Tibial nerve (tissue), 4 donors: ENCODE measurements around the gene CSE1L. TPM values are rescaled to one million over a fixed set of nuclear protein-coding genes. Genes with fewer than 3 reads are reported as not detected.
"Not testable (repeated sequence)": the region's sequence is repeated elsewhere in the genome, so short reads cannot be mapped to it uniquely, and the experiment has no call there.

Experiments used
- DNase-seq, 2 donors: peaks; one replicate each; pipeline ENCODE4 v3.0.0-alpha.2; 2019; ENCODE audit warnings: low spot score in 2 of 2
- H3K27ac ChIP-seq, 4 donors: fragments of 200-600 bp; sonication (generic) in 3 of 4; one replicate each; pipeline ENCODE4 v1.5.1; 2017 to 2019; ENCODE audit warnings: mild to moderate bottlenecking in 1 of 4
- H3K27me3 ChIP-seq, 2 donors: fragments of 200-600 bp; sonication (generic) in 1 of 2; one replicate each; pipeline versions ENCODE4 v1.5.1 to v1.6.0; 2017 to 2019
- H3K36me3 ChIP-seq, 3 donors: fragments of 200-600 bp; sonication (generic); one replicate each; pipeline ENCODE4 v1.5.1; 2018 to 2019
- H3K4me1 ChIP-seq, 4 donors: fragments of 200-600 bp; sonication (generic) in 3 of 4; one replicate each; pipeline ENCODE4 v1.5.1; 2017 to 2019
- H3K4me3 ChIP-seq, 4 donors: fragments of 200-600 bp; sonication (generic) in 3 of 4; one replicate each; pipeline ENCODE4 v1.5.1; 2017 to 2019; ENCODE audit warnings: mild to moderate bottlenecking in 1 of 4, moderate library complexity in 1 of 4
- H3K9me3 ChIP-seq, 4 donors: fragments of 200-600 bp; sonication (generic) in 3 of 4; one replicate each; pipeline ENCODE4 v1.5.1; 2017 to 2019
- CTCF ChIP-seq, 5 experiments: fragments of 200-600 bp in 3 of 5; fragments of 450-650 bp in 2 of 5; sonication (generic) in 3 of 5; IDR thresholded peaks; one replicate each; pipeline ENCODE4 v1.5.1; 2016 to 2019; ENCODE audit warnings: antibody characterized with exemption in 5 of 5, mild to moderate bottlenecking in 3 of 5, moderate library complexity in 2 of 5
- EP300 ChIP-seq, 2 donors: sonication (generic); formaldehyde crosslinking; IDR thresholded peaks; one replicate each; pipeline ENCODE4 v1.6.1; 2017; ENCODE audit warnings: antibody characterized with exemption in 2 of 2, mild to moderate bottlenecking in 1 of 2
- POLR2A ChIP-seq, 2 donors: fragments of 450-650 bp; IDR thresholded peaks; one replicate each; pipeline ENCODE4 v1.6.1; 2017; ENCODE audit warnings: antibody characterized with exemption in 2 of 2, mild to moderate bottlenecking in 2 of 2, moderate library complexity in 2 of 2
- WGBS, 2 donors: methylation state at CpG; one replicate each; pipeline ENCODE4 v1.1.5; 2018; 5-methylcytosine and 5-hydroxymethylcytosine counted together
- total RNA-seq, 4 donors: library from RNA; depleted of rRNA; stranded (reverse); fragments of >200 nt; gene quantifications; one replicate each; pipeline ENCODE4 v1.1.0, GENCODE V29; 2016

Gene CSE1L
- total RNA-seq, 4 donors from 2014 or later, result 23.9 to 42.0 (median 38.5) TPM

GRCh38 chr20:49103647-49104364 lies 57.7 kb downstream of the CSE1L start:
- Histone ChIP-seq H3K27ac (no peak overlapping the region), H3K4me1 (no peaks in the 10 kb centered on the region), H3K27me3 (no peaks in the 10 kb centered on the region), H3K36me3 (peaks cover 0 to 74% (median 0%) of the 10 kb centered on the region in 3 donors), H3K4me3 (no peak overlapping the region), H3K9me3 (no peaks in the 10 kb centered on the region)
- TF ChIP-seq POLR2A (IDR thresholded peaks at IDR 0.05), result no peak
- TF ChIP-seq CTCF (IDR thresholded peaks at IDR 0.05), result no peak
- no peak for TF ChIP-seq EP300 (IDR thresholded peaks at IDR 0.05)
- DNase-seq, result no peak
- WGBS, 2 donors, result 90 to 92% methylated on average over 7 of the region's 7 CpGs

- DNase-seq, result no peak
- TF ChIP-seq POLR2A (IDR thresholded peaks at IDR 0.05) (no peak), CTCF (IDR thresholded peaks at IDR 0.05) (no peak), EP300 (IDR thresholded peaks at IDR 0.05) (no peak)
- no peaks in the 10 kb centered on the region for H3K4me1 ChIP-seq
- H3K27ac ChIP-seq, result no peak overlapping the region
- 85 to 92% methylated on average over 3 of the region's 3 CpGs for WGBS, 2 donors
- no peaks in the 10 kb centered on the region for H3K9me3 ChIP-seq
- H3K4me3 ChIP-seq, result no peak overlapping the region
- peaks cover 0 to 73% (median 0%) of the 10 kb centered on the region in 3 donors for H3K36me3 ChIP-seq
- H3K27me3 ChIP-seq, result no peaks in the 10 kb centered on the region
These were observed 58.2 kb downstream of the CSE1L start for GRCh38 chr20:49104365-49104648.

GRCh38 chr20:49104979-49105547 lies 59.0 kb downstream of the CSE1L start:
- not testable (repeated sequence) for H3K4me1 ChIP-seq, H3K4me3 ChIP-seq, H3K27me3 ChIP-seq, H3K27ac ChIP-seq, DNase-seq, H3K9me3 ChIP-seq
- peaks cover 0 to 73% (median 0%) of the 10 kb centered on the region in 3 donors for H3K36me3 ChIP-seq
- 83 to 95% methylated on average over 11 of the region's 11 CpGs for WGBS, 2 donors

GRCh38 chr20:49106328-49106727 lies 60.2 kb downstream of the CSE1L start:
- DNase-seq, result no peak
- no peaks in the 10 kb centered on the region for H3K9me3 ChIP-seq
- no peaks in the 10 kb centered on the region for H3K4me1 ChIP-seq
- H3K4me3 ChIP-seq, result no peak overlapping the region
- TF ChIP-seq POLR2A (IDR thresholded peaks at IDR 0.05) (no peak), CTCF (IDR thresholded peaks at IDR 0.05) (no peak), EP300 (IDR thresholded peaks at IDR 0.05) (no peak)
- no peak overlapping the region for H3K27ac ChIP-seq
- peaks cover 0 to 73% (median 0%) of the 10 kb centered on the region in 3 donors for H3K36me3 ChIP-seq
- WGBS, 2 donors, result 90 to 96% methylated on average over 6 of the region's 6 CpGs
- H3K27me3 ChIP-seq, result no peaks in the 10 kb centered on the region

- H3K36me3 ChIP-seq, result peaks cover 0 to 68% (median 0%) of the 10 kb centered on the region in 3 donors
- no peaks in the 10 kb centered on the region for H3K27me3 ChIP-seq
- H3K27ac ChIP-seq, result no peak overlapping the region
- no peak for TF ChIP-seq POLR2A (IDR thresholded peaks at IDR 0.05)
- no peak for TF ChIP-seq EP300 (IDR thresholded peaks at IDR 0.05)
- no peak for TF ChIP-seq CTCF (IDR thresholded peaks at IDR 0.05)
- DNase-seq, result no peak
- WGBS, 2 donors, result 90 to 93% methylated on average over 6 of the region's 6 CpGs
- H3K9me3 ChIP-seq, result no peaks in the 10 kb centered on the region
- H3K4me3 ChIP-seq, result no peak overlapping the region
- H3K4me1 ChIP-seq, result no peaks in the 10 kb centered on the region
These were observed 64.9 kb downstream of the CSE1L start for GRCh38 chr20:49110767-49111694.
